ENCODE data around the gene PTPRH. TPM values are rescaled to one million over a fixed set of nuclear protein-coding genes. Genes with fewer than 3 reads are reported as not detected.

Gene PTPRH, protein sequence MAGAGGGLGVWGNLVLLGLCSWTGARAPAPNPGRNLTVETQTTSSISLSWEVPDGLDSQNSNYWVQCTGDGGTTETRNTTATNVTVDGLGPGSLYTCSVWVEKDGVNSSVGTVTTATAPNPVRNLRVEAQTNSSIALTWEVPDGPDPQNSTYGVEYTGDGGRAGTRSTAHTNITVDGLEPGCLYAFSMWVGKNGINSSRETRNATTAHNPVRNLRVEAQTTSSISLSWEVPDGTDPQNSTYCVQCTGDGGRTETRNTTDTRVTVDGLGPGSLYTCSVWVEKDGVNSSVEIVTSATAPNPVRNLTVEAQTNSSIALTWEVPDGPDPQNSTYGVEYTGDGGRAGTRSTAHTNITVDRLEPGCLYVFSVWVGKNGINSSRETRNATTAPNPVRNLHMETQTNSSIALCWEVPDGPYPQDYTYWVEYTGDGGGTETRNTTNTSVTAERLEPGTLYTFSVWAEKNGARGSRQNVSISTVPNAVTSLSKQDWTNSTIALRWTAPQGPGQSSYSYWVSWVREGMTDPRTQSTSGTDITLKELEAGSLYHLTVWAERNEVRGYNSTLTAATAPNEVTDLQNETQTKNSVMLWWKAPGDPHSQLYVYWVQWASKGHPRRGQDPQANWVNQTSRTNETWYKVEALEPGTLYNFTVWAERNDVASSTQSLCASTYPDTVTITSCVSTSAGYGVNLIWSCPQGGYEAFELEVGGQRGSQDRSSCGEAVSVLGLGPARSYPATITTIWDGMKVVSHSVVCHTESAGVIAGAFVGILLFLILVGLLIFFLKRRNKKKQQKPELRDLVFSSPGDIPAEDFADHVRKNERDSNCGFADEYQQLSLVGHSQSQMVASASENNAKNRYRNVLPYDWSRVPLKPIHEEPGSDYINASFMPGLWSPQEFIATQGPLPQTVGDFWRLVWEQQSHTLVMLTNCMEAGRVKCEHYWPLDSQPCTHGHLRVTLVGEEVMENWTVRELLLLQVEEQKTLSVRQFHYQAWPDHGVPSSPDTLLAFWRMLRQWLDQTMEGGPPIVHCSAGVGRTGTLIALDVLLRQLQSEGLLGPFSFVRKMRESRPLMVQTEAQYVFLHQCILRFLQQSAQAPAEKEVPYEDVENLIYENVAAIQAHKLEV
- total RNA-seq = 1.1 and 1.2 TPM in 2 replicates

DNA sequence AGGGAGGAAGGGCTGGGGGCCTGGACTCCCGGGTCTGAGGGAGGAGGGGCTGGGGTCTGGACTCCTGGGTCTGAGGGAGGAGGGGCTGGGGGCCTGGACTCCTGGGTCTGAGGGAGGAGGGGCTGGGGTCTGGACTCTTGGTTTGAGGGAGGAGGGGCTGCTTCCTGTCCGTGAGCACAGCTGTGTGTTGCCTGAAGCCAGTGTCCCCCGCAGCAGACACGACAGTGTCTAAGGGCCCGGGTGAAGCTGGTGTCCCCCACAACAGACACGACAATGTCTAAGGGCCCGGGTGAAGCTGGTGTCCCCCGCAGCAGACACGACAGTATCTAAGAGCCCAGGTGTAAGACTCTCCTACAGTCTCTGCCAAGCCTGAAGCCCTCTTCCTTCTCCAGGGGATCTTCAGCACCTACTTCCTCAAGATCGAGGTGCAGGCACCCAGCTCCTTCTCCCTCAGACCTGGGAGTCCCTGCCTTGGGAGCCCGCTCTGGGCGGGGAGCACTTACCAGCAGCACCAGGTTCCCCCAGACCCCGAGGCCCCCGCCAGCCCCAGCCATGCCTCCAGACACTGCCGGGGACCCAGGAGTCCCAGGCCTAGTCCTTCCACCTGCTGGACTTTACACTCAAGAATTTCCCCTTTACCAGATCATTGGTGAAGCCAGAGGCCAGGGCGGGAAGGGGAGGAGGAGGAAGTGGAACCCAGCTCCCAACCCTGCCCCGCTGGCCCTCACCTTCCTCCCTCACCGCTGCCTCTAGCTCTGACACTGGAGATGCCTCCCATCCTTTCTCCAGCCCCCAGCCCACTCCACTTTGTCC is at the start of gene PTPRH:
Gene PTPRH, minus strand, starts transcription at position 622 of the 813 bp plus-strand sequence. Its CDS starts 68 bp downstream, at position 554.

DNA sequence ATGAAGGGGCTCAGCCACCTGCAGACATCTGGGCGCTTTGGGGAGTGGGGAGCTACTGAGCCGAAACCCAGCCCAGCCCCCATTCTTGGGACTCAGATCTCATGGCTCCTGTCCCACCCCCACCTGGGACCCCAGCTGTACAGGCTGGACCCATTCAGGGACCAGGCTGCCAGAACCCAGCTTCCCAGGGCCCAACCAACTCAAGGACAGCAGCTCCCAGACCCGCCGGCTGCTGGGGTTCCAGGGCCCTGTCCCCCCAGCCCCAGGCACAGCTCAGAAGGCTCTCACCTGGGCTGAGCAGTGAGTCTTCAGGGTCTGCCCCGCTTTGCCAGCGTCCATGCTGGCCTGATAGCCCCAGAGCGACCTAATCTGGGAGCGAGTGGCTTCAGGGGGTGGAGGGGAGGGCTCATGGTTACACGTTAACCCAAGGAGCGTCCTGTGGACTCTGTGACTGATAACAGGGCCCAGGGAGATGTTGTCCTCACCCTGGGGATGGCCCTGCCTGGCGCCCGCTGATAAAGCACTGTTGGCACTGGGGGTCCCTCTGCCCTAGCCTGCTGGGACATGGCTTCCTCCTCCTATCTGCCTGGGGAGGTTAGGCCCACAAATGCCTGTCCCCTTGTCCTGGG is 19.2 kb upstream of the PTPRH start, which contains the start of gene TMEM86B:
Gene TMEM86B, minus strand, starts transcription at position 361 of the 629 bp plus-strand sequence. Its CDS starts 22 bp downstream, at position 339.

DNA sequence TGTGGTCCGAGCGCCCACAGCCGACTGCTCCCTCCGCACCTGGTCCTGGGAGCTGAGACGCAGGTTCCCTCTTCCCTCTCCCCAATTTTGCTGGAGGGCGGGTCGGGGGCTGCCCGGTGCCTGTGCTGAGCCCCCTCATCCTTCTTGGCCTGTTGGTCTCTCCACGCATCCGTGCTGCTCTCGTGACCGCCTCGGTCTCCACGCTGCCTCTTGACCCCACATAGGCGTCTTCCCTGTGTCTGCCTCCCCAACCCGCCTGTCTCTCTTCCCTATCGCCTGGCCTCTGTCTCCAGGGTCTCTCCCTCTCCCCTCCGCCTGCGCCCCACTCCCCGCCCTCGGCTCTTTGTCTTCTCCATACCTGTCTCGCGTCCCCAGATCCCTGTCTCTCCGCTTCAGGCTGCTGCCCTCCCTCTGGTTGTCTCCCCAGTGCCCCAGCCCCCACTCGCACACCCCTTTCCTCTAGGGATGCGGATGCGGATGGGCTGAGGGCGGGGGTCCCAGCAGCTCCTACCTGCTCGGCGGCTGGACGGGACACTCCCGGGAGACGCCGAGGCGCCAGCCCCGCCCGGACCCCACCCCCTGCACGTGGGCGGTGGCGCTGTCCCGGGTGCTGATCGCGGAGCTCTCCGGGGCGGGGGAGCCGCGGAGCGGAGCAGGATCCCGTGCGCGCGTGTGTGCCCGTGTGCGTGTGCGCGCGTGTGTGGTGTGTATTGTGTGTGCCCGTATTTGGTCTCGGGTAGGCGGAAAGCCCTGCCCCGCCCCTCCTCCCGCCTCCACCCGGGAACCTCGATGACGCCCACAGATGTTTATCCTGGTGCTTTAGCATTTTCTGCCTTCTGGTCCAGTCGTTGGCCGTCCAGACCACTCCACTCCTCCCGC is 29.5 kb downstream of the PTPRH start, which contains the start of gene SYT5:
Gene SYT5, minus strand, starts transcription at position 684 of the 879 bp plus-strand sequence. CDS start 1,248 bp downstream, outside the sequence.

DNA sequence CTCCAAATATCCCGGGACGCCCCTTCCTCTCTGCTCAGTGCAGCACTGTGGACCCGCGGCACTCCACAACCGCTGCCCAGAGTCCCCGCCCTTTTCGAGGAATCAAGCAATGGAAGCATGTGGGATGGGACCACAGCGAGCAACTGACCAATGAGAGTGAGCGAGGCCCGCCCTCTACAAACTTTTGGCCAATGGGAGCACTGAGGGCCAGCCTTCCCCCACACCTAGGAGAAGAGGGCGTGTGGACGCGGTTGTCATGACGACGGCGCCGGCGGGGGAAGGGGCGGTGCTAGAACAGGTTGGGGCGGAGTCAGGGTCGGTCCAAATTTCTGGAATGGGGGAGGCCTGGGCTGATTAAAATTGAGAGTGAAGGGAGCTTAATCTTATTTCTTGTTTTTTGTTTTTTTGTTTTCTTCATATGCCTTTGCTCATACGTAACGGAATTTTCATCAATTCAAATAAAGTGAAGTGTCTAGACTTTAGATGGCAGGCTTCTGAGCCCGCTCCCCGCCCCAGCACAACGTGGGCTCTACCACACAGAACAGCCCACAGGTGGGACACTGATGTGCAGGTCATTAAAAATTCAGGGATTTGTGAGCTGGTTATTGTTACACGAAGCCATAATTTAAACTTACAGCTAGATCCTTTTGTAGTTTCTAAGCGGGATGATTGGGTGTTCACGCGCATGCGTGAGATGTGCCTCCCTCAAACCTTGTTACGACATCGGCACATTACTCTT is 42.6 kb downstream of the PTPRH start, which contains the start of gene DNAAF3:
Gene DNAAF3, minus strand, starts transcription at position 84 of the 739 bp plus-strand sequence. CDS start 200 bp downstream, outside the sequence.

DNA sequence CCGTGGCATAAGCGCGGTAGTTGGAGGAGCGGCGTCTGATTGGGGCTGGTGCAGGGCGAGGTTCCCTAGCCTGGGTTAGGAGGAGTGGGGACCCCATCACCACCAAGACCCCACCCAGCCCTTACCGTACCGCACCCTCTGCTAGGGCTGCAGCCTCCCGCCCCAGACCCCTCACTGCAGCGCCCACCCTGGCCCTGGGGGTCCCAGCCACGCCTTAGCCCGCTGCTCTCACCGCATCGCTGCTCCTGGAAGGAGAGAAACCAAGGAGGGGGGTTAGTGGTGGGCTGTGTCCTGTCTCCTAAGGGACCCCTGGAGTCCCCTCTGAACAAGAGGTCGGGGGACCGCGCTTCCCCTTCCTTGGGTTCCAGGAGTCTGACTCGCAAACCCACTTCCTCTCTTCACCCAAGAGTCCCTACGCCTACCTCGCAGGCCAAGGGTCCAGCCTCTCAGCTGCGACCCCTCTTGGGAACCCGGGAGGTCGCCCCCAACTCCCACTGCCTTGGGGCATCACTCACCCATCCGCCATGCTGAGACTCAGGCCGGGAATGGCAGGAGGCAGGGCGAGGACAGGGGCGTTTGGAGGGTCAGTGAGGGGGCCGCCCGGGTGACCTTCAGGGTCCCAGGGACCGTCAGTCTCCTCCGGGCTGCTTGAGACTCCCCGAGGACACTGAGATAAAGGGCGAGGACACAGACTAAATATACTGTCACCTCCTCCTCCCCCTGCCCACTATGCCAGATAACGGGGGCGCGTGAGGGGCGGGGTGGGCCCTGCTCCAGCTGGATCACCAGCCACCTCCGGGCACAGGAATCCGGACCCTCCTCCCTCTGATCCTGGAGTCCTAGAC is 52.0 kb downstream of the PTPRH start, which contains the start of gene TNNI3:
Gene TNNI3, minus strand, starts transcription at position 669 of the 845 bp plus-strand sequence. Its CDS starts 143 bp downstream, at position 526.

DNA sequence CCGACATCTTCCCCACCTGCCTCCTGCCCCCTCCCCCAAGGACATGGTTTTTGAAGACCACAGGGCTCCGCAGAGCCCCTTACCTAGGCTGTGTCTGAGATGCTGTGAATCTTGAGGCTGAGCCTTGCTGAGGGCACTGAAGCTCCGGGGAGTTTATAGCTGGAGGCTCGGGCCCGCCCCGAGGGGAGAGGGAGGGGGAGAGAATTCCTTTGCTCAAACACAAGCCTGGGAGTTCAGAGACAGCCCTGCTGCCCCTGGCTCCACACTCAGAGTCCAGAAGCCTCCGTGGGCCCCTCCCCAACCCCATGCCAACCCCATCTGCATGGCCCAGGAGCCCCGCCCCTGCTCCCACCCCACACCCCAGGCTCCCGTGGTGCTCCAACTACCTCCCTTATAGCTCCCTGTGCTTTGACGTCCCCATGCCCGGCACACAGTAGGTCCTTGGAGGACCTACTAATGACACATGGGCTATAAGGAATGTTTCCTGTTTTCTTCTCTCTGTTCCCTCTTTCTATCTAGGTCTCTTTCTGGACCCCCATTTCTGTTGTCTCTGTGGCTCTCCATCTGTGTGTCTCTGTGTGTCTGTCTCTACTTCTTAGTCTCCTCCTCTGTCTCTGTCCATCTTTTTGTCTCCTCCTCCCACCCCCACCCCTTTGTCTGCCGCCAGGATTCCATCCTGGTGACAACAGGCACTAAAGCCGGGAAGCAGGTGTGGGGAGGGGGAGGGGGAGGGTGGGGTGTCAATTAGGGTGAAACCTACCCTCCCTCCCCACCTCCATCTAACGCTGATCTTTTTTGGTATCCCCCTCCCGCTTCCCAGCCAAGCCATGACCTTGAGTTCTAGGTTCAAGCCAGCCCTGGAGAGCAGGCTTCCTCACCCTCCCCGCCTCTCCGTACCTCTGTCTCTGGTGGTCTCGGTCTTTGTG is 60.0 kb downstream of the PTPRH start, which contains the start of gene TNNT1:
Gene TNNT1, minus strand, starts transcription at position 129 of the 926 bp plus-strand sequence. CDS start 2,049 bp downstream, outside the sequence.

Small RNA genes within 50 kb of the gene (small RNA-seq; reads per million reads assigned to genes)
- gene MIR6802 = not detected
- gene MIR6803 = not detected
- gene MIR6804 = not detected
- gene RF01210 = not detected

Other genes with a start within 250 kb of the PTPRH start
- under 0.01 TPM in 1 of 2 replicates, not detected in the other for gene NLRP2, start 243.1 kb downstream of the PTPRH start, total RNA-seq
- gene GP6, start 171.2 kb downstream of the PTPRH start, total RNA-seq = not detected in 2 replicates
- 8.4 and 12.6 TPM in 2 replicates for gene RDH13, start 146.4 kb downstream of the PTPRH start, total RNA-seq
- gene EPS8L1, start 133.6 kb downstream of the PTPRH start, total RNA-seq = 0.36 and 0.65 TPM in 2 replicates
- 57.2 and 64.6 TPM in 2 replicates for gene PPP1R12C, start 91.9 kb downstream of the PTPRH start, total RNA-seq
- gene TNNT1, start 60.3 kb downstream of the PTPRH start, total RNA-seq = 0.65 and 0.97 TPM in 2 replicates
- gene TNNI3, start 51.8 kb downstream of the PTPRH start, total RNA-seq = not detected in 2 replicates
- gene DNAAF3, start 42.9 kb downstream of the PTPRH start, total RNA-seq = 0.24 TPM in 1 of 2 replicates, not detected in the other
- gene SYT5, start 29.2 kb downstream of the PTPRH start, total RNA-seq = not detected in 2 replicates
- gene TMEM86B, start 19.3 kb upstream of the PTPRH start, total RNA-seq = 1.6 and 3.6 TPM in 2 replicates
- gene PPP6R1, start 49.5 kb upstream of the PTPRH start, total RNA-seq = 42.9 and 47.7 TPM in 2 replicates
- 23.4 and 28.8 TPM in 2 replicates for gene HSPBP1, start 70.6 kb upstream of the PTPRH start, total RNA-seq
- gene BRSK1, start 74.5 kb upstream of the PTPRH start, total RNA-seq = 4.9 and 5.1 TPM in 2 replicates
- gene TMEM150B, start 115.8 kb upstream of the PTPRH start, total RNA-seq = not detected in 2 replicates
- 6.5 and 8.0 TPM in 2 replicates for gene KMT5C, start 130.4 kb upstream of the PTPRH start, total RNA-seq
- not detected in 2 replicates for gene COX6B2, start 145.2 kb upstream of the PTPRH start, total RNA-seq
- not detected in 2 replicates for gene GARIN5B, start 153.8 kb upstream of the PTPRH start, total RNA-seq
- gene IL11, start 161.0 kb upstream of the PTPRH start, total RNA-seq = 1.8 and 3.9 TPM in 2 replicates
- not detected in 2 replicates for gene TMEM190, start 167.3 kb upstream of the PTPRH start, total RNA-seq
- gene TMEM238, start 174.8 kb upstream of the PTPRH start, total RNA-seq = 0.16 TPM in 1 of 2 replicates, not detected in the other
- 184 and 254 TPM in 2 replicates for gene RPL28, start 176.4 kb upstream of the PTPRH start, total RNA-seq
- 26.6 and 29.0 TPM in 2 replicates for gene UBE2S, start 198.3 kb upstream of the PTPRH start, total RNA-seq
- gene SHISA7, start 233.8 kb upstream of the PTPRH start, total RNA-seq = not detected in 2 replicates

Data from hair follicle dermal papilla cell (primary cell).